CD4-positive, alpha-beta T cell treated with Interleukin-17A for 1 hour (primary cell): ENCODE data around the gene ZNF664.
A peak's percentile ranks its signal among the peaks of the same experiment; 100 is the strongest.

Experiments
- DNase-seq: peaks from one replicate; pipeline ENCODE4 v3.0.0-alpha.2; 2020

The ZNF664 gene

DNA sequence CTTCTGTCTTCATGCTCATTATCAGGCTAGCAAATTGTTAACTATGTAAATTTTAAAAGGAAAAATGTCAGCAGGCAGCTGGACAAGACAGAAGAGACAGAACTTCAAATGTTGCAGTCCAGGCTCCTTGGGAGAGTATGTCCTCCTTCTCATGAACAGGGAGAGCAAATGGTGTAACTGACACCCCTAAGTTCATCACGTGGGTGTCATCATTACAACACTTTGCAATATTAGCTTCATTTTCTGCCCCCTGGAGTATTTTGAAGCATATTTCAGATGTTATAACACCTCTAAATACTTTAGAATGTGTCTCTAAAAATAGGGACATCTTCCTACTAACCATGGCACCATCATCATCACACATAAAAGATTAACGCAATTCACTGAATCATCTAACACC lies 62.1 kb downstream of the ZNF664 start:
- no peak for DNase-seq

DNA sequence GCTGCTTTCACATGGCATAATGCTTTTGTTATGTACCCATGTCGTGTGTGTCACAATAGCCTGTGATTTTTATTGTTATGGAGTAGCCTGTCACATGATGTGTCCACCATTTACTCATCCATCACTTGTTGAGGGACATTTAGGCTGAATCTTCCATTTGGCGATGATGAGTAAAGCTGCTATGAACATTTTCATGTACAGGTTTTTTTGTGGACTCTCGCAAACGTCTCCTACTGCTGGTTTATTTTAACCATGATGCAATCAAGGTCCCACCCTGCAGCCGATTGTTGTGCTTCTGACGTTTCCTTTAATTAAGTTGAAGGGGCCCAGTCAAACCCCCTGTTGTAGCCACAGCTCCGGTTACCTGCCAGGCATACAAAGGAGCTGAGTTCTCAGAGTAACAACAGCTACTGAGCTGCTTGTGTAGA lies 63.2 kb downstream of the ZNF664 start:
- no peak for DNase-seq

DNA sequence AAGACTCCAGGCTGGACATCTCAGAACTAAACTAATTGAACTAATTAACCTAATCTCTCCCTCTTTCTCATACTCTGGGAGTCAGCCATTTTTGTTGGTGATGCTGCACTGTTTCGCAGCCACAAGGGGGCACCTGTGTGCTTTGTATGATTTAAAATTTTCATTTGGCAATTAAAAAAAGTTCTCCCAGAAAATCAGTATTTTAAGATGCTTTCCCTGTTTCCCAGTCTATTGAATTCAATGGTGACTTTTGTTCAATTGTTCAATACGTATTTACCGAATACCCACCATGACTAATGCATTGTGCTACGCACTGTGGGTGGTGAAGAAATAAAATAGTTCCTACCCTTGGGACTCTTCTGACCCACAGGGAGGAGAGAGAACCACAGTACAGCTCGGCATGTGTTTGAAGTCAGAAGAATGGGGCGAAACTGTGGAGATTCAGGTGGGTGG lies 63.7 kb downstream of the ZNF664 start:
- DNase-seq, result peak; percentile 55

DNA sequence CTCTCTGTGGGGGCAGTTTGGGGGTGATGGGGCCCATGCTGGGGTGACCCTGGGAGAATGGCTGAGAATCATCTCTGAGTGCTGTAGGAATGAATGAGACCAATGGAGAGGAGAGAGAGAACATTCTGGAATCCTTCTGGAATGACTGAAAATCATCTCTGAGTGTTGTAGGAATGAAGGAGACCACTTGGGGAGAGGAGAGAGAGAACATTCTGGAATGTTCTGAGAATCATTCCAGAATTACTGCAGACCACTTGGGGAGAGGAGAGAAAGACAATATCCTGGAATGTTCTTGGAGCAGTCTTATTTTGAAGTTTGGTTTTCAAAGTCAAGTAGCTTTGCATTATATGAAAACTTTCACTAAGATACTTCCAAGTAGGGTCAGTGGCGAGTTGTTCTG lies 64.3 kb downstream of the ZNF664 start:
- DNase-seq, result no peak

DNA sequence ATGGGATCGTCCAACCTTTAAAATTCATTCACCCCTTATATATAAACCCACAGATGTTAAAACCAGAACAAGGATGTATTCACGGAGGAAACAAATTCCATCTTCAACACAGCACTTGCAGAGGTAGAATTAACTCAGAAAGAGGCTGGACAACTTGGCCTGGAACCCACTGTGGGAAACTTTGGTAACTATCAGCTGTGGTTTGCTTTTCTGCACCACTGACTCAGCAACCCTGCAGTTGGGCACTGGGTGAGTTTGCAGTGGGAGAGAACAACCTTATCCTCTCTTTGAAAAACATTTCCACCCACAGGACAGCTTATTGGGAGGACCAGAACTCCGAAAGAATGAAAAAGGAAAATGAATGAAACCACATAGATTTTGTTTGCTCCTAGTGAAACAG lies 66.3 kb downstream of the ZNF664 start:
- no peak for DNase-seq

DNA sequence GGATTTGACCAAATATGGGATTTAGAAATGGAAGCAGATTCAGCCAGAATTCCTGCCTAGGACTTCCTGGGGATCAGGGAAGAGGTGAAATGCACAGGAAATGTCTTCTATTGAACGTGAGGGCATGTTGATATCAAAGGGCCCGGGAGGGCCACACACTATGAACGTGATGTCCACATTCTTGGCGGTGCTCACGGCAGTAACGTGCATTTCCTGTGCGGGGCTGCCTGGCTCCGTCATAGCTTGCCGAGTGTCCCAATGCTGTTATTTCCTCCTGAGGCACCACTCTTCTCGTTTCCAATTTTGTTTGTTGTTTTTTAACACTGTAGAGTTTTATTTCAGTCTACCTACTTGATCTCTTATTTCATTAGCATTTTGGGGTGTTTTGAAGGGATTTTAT lies 67.3 kb downstream of the ZNF664 start:
- DNase-seq, result no peak

DNA sequence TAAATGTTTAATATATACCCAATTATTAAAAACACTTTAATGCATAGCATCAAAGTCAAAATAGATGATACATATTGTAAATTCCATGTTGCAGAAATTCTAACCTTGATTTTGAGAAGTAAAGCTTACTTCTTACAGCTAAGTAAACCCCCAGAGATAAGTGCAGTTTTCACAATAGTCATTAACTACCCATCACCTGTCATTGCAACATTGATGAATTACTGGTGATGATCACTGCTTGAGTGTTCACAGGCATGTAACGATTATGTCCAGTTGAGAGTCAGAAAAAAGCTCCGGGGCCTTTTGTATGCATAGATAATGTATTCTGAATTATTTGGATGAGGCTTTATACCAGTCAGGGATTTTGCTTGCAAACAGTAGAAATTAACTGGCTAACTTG lies 67.7 kb downstream of the ZNF664 start:
- DNase-seq, result no peak

DNA sequence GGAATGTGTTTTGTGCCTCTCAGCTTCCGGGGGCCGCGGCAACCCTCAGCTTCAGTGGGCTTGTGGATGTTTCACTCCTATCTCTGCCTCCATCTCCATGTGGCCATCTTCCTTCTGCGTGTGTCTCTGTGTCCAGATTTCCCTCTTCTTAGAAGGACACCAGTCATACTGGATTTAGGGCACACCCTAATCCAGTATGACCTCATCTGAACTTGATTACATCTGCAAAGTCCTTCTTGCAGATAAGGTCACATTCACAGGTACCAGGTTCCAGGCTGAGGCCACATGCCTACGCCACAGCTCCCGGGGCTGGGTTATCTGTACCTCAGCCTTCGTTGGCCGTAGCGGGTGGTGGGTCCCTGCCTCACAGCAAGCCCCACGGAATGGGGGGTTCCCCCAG lies 68.9 kb downstream of the ZNF664 start:
- DNase-seq, result no peak

DNA sequence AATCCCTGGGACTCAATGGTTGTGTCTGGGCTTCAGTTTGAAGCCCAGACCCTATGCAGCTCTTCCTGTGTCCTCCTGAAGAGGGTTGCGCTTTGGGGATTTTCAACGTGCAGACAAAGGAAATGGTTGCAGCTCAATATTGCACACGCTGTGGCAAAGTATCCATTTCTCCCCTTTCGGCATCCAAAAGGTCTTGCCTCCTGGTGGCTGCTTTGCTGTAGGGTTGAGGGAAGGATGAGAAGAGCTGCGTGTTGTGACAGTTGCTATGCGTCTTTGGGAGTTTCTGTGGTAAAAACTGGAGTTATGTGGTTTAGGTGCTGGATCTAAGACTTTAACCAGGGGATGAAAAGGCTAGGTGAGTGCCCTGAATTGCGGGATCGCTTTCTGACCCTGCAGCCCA lies 71.0 kb downstream of the ZNF664 start:
- DNase-seq, result no peak

DNA sequence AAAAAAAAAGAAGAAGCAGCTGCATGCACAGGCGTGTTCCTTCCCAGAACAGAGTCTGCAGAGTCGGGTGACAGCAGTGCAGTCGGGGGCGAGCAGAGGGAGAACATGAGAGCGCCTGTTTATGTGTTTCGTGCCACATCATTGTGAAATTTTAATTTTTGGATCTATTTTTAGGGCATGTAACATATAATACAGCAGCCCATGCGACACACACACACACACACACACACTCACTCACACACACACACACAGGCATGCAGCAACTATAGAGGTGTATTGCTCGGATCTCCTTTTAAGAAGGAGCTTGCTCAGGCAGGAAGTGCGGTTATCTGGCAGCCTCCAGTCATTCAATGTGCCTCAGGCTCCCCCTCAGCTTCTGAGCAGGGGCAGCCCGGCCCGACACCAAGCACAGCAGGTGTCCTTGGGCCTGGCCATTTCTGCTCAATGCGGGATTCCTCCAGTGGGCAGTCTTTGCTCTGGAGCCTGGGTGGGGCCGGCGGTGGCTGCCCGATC lies 71.8 kb downstream of the ZNF664 start:
- peak; percentile 22 for DNase-seq

DNA sequence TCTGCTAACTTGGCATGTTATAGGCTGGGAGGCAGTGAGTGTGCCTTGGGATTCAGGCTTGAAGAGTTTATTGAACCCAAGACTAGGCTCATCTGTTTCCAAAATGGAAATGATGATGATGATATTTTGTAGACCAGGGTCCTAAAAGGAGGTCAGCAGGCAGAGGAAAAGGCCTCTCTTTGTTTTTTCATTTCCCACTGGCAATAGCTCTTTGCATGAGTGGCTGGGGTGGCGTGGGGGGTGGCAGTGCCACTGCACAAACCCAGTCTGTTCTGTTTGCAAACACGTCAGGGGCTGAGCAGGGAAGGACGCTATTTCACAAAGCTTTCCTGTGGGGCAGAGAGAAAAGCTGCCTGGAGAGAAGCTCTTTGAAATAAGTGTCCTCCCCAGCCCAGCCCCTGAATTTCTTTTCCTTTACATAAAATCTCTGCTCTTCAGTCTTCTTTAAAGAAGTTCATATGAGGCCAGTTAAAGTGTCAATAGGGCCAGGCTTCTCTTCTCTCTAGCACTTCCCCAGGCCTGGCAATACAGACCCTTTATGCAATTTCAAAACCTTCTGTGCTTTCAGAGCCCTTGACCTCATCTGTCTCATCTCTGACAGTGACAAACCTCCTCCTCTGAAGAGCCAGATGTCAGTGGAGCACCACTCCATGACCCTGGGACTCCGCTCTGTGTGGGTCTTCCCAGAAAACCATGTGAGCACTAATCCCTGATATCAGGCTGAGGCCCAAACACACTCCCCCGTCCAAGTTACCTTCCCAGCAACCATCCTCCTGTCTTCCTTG lies 72.8 kb downstream of the ZNF664 start:
- DNase-seq, result no peak

DNA sequence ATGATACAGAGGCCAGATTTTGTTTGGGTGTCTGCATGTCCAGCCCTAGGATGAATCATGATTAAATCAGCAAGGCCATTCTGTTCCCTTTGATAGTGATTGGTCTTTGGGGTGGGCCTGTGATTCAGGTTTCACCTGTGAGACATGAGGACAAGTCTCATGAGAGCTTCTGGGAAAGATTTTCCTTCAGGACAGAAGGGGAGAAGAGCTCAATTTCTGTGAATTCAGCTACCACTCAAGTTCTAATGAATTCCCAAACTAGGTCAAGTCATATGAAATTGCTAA lies 73.4 kb downstream of the ZNF664 start:
- no peak for DNase-seq

DNA sequence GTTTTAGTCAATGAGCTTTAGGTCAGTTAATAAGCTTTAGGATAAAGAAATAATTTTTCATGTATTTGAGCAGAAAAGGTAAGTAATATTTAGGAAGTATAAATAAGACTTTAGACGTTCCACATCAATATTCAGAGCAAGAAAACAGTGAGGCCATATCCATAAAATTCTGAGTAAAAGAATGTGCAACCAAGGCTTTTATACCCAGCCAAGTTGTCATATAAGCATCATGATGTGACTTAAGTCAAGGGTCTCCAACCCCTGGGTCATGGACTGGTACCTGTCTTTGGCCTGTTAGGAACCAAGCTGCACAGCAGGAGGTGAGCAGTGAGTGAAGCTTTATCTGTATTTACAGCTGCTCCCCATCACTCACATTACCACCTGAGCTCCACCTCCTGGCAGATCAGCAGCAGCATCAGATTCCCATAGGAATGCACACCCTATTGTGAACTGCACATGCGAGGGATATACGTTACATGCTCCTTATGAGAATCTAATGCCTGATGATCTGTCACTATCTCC lies 74.1 kb downstream of the ZNF664 start:
- no peak for DNase-seq

DNA sequence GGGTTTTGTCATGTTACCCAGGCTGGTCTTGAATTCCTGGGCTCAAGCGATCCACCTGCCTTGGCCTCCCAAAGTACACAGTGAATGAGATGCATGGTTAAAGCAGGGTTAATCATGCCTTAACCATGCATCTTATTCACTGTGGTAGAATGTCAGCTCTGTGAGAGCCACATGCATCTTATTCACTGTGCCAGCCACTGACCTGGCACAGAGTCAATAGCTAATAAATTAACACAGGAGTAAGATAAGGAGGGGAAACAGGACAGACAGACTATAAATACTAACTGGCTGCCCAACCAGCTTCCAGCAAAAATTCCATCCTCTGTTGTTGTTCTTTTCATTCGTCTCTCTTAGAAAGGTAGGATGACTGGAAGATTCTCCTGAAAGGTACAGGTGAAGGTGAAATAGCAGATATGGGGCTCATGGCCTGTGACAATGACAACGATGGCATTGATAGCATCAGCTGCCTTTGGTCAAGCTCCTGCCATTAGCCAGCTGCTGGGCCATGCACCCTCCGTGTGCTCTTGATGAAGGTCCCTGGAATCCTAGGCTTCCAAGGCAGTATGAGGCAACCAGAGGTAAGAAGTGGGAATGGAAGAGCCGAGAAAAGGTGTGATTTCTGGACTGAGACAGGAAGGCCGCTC lies 76.6 kb downstream of the ZNF664 start:
- no peak for DNase-seq

DNA sequence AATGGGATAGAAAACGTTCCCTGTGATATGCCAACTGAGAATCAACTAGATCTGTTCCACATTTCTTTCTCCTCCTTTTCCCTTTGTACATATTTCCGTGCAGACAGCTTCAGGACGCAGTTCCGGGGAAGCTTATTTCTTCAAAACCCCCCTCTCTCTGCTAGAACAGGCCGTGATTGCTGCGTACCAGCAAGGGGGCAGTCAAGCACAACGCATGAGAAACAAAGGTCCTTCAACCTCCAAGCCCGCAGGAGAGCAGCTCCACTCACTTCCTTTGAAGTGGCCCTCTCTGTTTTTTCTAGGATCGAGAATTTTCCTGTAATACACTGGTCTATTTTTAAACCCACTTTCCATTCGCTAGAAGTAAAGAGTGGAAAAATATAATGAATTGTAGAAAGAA lies 80.8 kb downstream of the ZNF664 start:
- no peak for DNase-seq

DNA sequence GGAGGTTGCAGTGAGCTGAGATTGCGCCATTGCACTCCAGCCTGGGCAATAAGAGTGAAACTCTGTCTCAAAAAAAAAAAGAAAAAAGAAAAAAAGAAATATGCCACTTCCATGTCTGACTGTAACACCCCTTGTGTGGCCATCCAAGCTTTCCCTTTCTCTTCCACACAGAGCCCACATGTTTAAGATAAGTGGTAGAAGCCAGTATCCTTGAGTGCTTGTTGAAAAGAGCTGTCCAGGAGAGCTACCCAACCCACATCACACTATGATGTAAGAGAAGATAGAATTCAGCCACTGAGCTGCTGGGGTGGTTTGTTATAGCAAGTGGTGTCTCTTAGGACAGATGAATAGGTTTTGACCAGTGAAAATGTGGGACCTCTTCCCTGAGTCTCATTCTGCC lies 82.1 kb downstream of the ZNF664 start:
- no peak for DNase-seq

DNA sequence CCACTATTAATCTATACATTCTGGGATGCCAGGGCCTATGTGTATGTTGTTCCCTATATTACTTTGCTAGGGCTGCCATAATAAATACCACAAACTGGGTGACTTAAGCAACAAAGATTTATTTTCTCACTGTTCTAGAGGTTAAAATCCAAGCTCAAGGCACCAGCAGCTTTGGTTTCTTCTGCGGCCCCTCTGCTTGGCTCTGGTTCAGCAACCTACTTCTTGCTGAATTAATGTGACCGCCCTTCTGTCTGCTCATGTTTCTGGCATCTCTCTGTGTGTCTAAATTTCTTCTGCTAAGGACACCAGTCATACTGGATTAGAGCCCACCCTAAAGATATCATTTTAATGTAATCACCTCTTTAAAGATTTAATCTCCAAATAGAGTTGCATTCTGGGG lies 84.7 kb downstream of the ZNF664 start:
- no peak for DNase-seq

DNA sequence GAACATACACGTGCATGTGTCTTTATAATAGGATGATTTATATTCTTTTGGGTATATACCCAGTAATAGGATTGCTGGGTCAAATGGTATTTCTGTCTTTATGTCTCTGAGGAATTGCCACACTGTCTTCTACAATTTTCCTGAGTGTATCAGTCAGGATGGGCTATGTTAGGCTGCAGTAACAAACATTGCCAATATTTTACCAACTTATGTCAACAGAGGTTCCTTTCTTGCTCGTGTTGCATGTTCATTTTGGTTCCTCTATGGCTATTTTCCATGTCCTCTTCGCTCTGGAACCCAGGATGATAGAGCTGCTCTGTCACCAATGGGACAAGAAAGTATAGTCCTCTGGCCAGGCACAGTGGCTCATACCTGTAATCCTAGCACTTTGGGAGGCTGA lies 86.7 kb downstream of the ZNF664 start:
- no peak for DNase-seq
